HepG2 (cell line): ENCODE results near the gene CLDN18. TPM values are rescaled to one million over a fixed set of nuclear protein-coding genes. Genes with fewer than 3 reads are reported as not detected.

Source experiments
- ATAC-seq: fragments of 200-7000 bp; cut with Tn5 transposase; 3 replicates; pipeline ENCODE4 v1.9.1; 2020; ENCODE audit warnings: mild to moderate bottlenecking, moderate library complexity
- BruUV-seq: library from RNA; stranded (reverse); fragments of 400-500 nt; replicated peaks from 2 replicates; lab custom pipeline; 2021; lab: Mats Ljungman, UMichigan
- CTCF ChIA-PET: fragments of 300-600 bp; formaldehyde crosslinking; extraction: SDS; loops from one replicate; lab custom pipeline; 2021; ENCODE audit warnings: low total read pairs, inconsistent platforms, low intra/inter-chr PET ratio; lab: Yijun Ruan, JAX
- POLR2A ChIA-PET: fragments of 350-600 bp; sonication (Branson Sonifier 250); formaldehyde crosslinking; loops from one replicate; lab custom pipeline; 2020; ENCODE audit warnings: antibody characterized with exemption, inconsistent platforms; lab: Yijun Ruan, JAX
- DNase-seq: peaks from one replicate; pipeline ENCODE4 v3.0.0-alpha.2; 2015; ENCODE audit warnings: low spot score
- FAIRE-seq: peaks from 3 replicates; lab custom pipeline; 2011; peaks lifted over from hg19 to GRCh38; lab: Jason Lieb, UNC
- H2AFZ ChIP-seq: one replicate; pipeline ENCODE4 v1.6.1; 2011; ENCODE audit warnings: low read length, inconsistent platforms
- H3K27ac ChIP-seq: fragments of 300-600 bp; 3 replicates; pipeline ENCODE4 v1.8.0; 2011; ENCODE audit warnings: mixed run types, mild to moderate bottlenecking, mixed read lengths, low read length, inconsistent platforms; ENCODE audit not compliant: insufficient read depth; ENCODE audit errors: extremely low read length
- H3K27me3 ChIP-seq, 2 experiments: fragments of 200-600 bp in 1 of 2; 2 replicates in 1 of 2; 3 replicates in 1 of 2; pipeline versions ENCODE4 v1.6.0 to v1.8.0; 2011; ENCODE audit warnings: low read length in 2 of 2, mild to moderate bottlenecking in 2 of 2, moderate library complexity in 2 of 2, inconsistent platforms in 1 of 2; ENCODE audit not compliant: insufficient read depth in 2 of 2, control insufficient read depth in 1 of 2
- H3K36me3 ChIP-seq, 2 experiments: fragments of 200-600 bp in 1 of 2; replicated peaks in 1 of 2; 2 replicates in 1 of 2; 3 replicates in 1 of 2; pipeline versions ENCODE4 v1.5.1 to v1.8.0; 2011; ENCODE audit warnings: low read length in 2 of 2, inconsistent platforms in 1 of 2; ENCODE audit not compliant: insufficient read depth in 2 of 2, control insufficient read depth in 1 of 2
- H3K4me1 ChIP-seq: 2 replicates; pipeline ENCODE4 v1.5.1; 2012; ENCODE audit warnings: low read length, inconsistent platforms; ENCODE audit not compliant: insufficient read depth
- H3K4me2 ChIP-seq: 2 replicates; pipeline ENCODE4 v1.6.0; 2011; ENCODE audit warnings: low read depth, low read length, inconsistent platforms
- H3K4me3 ChIP-seq, 3 experiments: fragments of 200-600 bp in 1 of 3; sonication (generic), shearing (Covaris generic) in 1 of 3; replicated peaks in 1 of 3; 2 replicates each; pipeline ENCODE4 v1.5.1; 2011 to 2016; ENCODE audit warnings: low read length in 3 of 3, inconsistent platforms in 2 of 3, low read depth in 2 of 3, mild to moderate bottlenecking in 2 of 3, control low read depth in 1 of 3, mixed read lengths in 1 of 3; ENCODE audit not compliant: insufficient read depth in 1 of 3
- H3K79me2 ChIP-seq: one replicate; pipeline ENCODE4 v1.6.1; 2011; ENCODE audit warnings: low read length, inconsistent platforms; ENCODE audit not compliant: insufficient read depth
- H3K9ac ChIP-seq: 2 replicates; pipeline ENCODE4 v1.6.0; 2011; ENCODE audit warnings: mild to moderate bottlenecking, low read depth, low read length, inconsistent platforms; ENCODE audit not compliant: insufficient read depth
- H3K9me3 ChIP-seq: 2 replicates; pipeline ENCODE4 v1.5.1; 2012; ENCODE audit warnings: mild to moderate bottlenecking, low read length
- H4K20me1 ChIP-seq: 2 replicates; pipeline ENCODE4 v1.6.0; 2011; ENCODE audit warnings: inconsistent platforms, mild to moderate bottlenecking, low read length, moderate library complexity; ENCODE audit not compliant: insufficient read depth
- NFRKB ChIP-seq: fragments of 450-650 bp; IDR thresholded peaks from 2 replicates; pipeline ENCODE4 v1.6.1; 2017
- TEAD3 ChIP-seq: optimal IDR thresholded peaks from 2 replicates; pipeline ENCODE3; 2016; ENCODE audit warnings: borderline replicate concordance
- ZBTB1 ChIP-seq: sonication (generic); formaldehyde crosslinking; IDR thresholded peaks from 2 replicates; pipeline ENCODE4 v1.4.0; 2020; ENCODE audit warnings: missing genetic modification reagents, borderline replicate concordance
- ZBTB7B ChIP-seq: sonication (generic); formaldehyde crosslinking; IDR thresholded peaks from 2 replicates; pipeline ENCODE4 v1.4.0; 2020; ENCODE audit warnings: missing genetic modification reagents
- ZNF143 ChIP-seq: sonication (generic); formaldehyde crosslinking; IDR thresholded peaks from 2 replicates; pipeline ENCODE4 v1.4.0; 2020; ENCODE audit warnings: missing genetic modification reagents
- WGBS: methylation state at CpG from one replicate; pipeline ENCODE4 v1.1.6; 2017; ENCODE audit warnings: low lambda C conversion rate; 5-methylcytosine and 5-hydroxymethylcytosine counted together
- in situ Hi-C: cut with HindIII; loops from 2 replicates; pipeline ENCODE4 v1.10.0; 2017; ENCODE audit warnings: low pct_unique_long_range_greater_than_20kb; ENCODE audit not compliant: extremely low pct_ligation_motif_present
- intact Hi-C: fragments of 100-400 bp; cut with micrococcal nuclease; formaldehyde crosslinking; loops from one replicate; pipeline ENCODE4 v1.10.0; 2022; ENCODE audit not compliant: unreplicated experiment
- polyA plus RNA-seq, 8 experiments: library from polyadenylated mRNA; depleted of rRNA in 3 of 8; stranded (reverse) in 7 of 8; unstranded in 1 of 8; fragments of >200 nt; fragmentation: Illumina TruSeq in 4 of 8; extraction: Trizol in 4 of 8; gene quantifications; 2 replicates each; pipeline versions ENCODE4 v1.2.1 to v1.2.3, GENCODE V29; 2011 to 2016; ENCODE audit warnings: low read depth in 4 of 8, missing spikeins in 1 of 8, mixed read lengths in 1 of 8; ENCODE audit not compliant: insufficient read depth in 1 of 8
- total RNA-seq, 5 experiments: library from RNA; depleted of rRNA; stranded (reverse); fragments of >200 nt; fragmentation: Illumina TruSeq; extraction: Trizol; gene quantifications; 2 replicates each; pipeline ENCODE4 v1.2.3, GENCODE V29; 2016; ENCODE audit warnings: low read depth in 1 of 5
- TF ChIP-seq, protein P1 (sequence below): sonication (generic); formaldehyde crosslinking; IDR thresholded peaks from 2 replicates; pipeline ENCODE4 v1.9.0; 2022; ENCODE audit warnings: missing genetic modification reagents, mild to moderate bottlenecking, borderline replicate concordance
- TF ChIP-seq, protein P2 (sequence below): sonication (generic); formaldehyde crosslinking; IDR thresholded peaks from 2 replicates; pipeline ENCODE4 v1.9.0; 2022; ENCODE audit warnings: low read depth, missing genetic modification reagents
- TF ChIP-seq, protein P3 (sequence below): sonication (generic); formaldehyde crosslinking; IDR thresholded peaks from 2 replicates; pipeline ENCODE4 v1.5.0; 2020; ENCODE audit warnings: mild to moderate bottlenecking, missing genetic modification reagents
- TF ChIP-seq, protein P4 (sequence below): IDR thresholded peaks from 2 replicates; pipeline ENCODE4 v1.6.1; 2016; ENCODE audit warnings: missing compliant biosample characterization, missing genetic modification reagents, borderline replicate concordance

CLDN18 gene
- total and polyA plus RNA-seq, 2 of the 13 experiments (the other 11 are each of a cell fraction or from before 2014, with no cell fraction given) = not detected

DNA sequence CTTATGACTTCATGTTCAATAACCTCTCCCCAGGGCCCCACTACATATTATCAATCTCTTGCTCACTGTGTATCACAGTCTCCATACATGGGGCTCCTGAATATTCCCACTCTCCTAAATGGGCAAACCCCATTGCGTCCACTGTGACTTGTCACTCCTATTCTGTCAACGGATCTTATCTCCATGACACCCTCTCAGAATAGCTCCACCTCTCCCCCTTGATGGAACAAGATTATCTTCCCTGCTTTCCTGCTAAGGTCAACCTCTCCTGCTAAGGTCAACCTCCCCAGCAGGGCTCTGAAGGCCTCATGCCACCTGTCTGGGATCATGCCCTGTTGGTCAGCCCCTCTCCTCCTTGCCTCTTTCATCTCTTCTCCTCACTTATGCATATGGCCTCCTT is 1.8 kb downstream of the CLDN18 start (continued):
- TF ChIP-seq ZBTB7B (CRISPR knock-in tag) (no peak), ZBTB1 (CRISPR knock-in tag) (no peak)

DNA sequence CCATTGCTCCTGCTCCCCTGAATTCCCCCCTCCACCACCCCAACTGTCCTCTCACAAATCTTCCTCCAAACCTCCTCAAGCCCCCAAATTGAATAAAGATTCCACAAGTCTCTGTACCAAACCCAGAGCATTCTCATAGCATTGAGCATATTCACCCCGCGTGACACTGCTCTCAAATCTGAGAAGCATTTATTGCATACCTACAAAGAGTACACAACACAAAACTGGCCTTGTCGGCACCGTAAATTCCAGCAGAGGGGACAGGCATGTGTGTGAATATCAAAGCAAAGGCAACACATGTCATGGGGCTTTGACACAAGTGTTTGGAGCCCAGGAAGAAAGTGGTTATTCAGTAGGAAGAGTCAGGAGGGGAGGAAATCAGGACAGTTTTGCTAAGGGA is 2.6 kb downstream of the CLDN18 start:
- intact Hi-C loops = no loop called here
- POLR2A ChIA-PET = no interaction called here

DNA sequence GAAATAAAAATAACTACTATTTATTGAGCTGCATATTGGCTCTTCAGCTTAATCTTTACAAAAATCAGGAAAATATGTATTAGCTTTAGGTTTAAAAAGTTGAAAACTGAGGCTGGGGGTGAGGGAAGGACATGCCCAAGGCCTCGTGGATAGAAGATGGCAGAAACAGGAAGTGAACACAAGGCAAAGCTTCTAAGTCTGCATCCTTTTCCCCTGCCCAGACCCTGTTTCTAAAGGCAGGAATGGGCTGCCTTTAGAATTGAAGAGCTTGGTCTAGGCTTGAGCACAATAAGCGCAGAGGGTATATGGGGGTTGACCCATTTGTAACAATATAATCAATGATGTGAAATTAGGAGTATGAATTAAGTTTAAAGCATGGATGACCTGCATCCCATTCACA is 6.1 kb downstream of the CLDN18 start:
- Histone ChIP-seq H3K79me2 (no peaks in the 10 kb centered on the region), H3K27me3 (0 out of 5 replicates have a peak, but pooled peaks cover 0 to 7% of the 10 kb centered on the region in 2 experiments), H3K9ac (no peak overlapping the region), H4K20me1 (no peaks in the 10 kb centered on the region), H3K4me2 (no peak overlapping the region), H3K4me3 (no peak overlapping the region), H2AFZ (no peak overlapping the region), H3K27ac (no peak overlapping the region), H3K36me3 (no peaks in the 10 kb centered on the region), H3K4me1 (no peaks in the 10 kb centered on the region), H3K9me3 (no peaks in the 10 kb centered on the region)
- ATAC-seq (no peak), DNase-seq (no peak), FAIRE-seq (no peak)
- WGBS = 38% methylated on average over 2 of the region's 2 CpGs
- intact Hi-C loops = no loop called here
- CTCF ChIA-PET = no interaction called here
- in situ Hi-C loops = no loop called here
- POLR2A ChIA-PET = no interaction called here
- BruUV-seq = no TSS peak
- TF ChIP-seq, protein P1, sequence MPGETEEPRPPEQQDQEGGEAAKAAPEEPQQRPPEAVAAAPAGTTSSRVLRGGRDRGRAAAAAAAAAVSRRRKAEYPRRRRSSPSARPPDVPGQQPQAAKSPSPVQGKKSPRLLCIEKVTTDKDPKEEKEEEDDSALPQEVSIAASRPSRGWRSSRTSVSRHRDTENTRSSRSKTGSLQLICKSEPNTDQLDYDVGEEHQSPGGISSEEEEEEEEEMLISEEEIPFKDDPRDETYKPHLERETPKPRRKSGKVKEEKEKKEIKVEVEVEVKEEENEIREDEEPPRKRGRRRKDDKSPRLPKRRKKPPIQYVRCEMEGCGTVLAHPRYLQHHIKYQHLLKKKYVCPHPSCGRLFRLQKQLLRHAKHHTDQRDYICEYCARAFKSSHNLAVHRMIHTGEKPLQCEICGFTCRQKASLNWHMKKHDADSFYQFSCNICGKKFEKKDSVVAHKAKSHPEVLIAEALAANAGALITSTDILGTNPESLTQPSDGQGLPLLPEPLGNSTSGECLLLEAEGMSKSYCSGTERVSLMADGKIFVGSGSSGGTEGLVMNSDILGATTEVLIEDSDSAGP = no peak
- TF ChIP-seq, protein P2, sequence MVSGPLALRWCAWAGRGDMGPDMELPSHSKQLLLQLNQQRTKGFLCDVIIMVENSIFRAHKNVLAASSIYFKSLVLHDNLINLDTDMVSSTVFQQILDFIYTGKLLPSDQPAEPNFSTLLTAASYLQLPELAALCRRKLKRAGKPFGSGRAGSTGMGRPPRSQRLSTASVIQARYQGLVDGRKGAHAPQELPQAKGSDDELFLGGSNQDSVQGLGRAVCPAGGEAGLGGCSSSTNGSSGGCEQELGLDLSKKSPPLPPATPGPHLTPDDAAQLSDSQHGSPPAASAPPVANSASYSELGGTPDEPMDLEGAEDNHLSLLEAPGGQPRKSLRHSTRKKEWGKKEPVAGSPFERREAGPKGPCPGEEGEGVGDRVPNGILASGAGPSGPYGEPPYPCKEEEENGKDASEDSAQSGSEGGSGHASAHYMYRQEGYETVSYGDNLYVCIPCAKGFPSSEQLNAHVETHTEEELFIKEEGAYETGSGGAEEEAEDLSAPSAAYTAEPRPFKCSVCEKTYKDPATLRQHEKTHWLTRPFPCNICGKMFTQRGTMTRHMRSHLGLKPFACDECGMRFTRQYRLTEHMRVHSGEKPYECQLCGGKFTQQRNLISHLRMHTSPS (CRISPR knock-in tag) = no peak
- TF ChIP-seq, protein P3, sequence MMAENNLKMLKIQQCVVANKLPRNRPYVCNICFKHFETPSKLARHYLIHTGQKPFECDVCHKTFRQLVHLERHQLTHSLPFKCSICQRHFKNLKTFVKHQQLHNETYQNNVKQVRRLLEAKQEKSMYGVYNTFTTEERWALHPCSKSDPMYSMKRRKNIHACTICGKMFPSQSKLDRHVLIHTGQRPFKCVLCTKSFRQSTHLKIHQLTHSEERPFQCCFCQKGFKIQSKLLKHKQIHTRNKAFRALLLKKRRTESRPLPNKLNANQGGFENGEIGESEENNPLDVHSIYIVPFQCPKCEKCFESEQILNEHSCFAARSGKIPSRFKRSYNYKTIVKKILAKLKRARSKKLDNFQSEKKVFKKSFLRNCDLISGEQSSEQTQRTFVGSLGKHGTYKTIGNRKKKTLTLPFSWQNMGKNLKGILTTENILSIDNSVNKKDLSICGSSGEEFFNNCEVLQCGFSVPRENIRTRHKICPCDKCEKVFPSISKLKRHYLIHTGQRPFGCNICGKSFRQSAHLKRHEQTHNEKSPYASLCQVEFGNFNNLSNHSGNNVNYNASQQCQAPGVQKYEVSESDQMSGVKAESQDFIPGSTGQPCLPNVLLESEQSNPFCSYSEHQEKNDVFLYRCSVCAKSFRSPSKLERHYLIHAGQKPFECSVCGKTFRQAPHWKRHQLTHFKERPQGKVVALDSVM (CRISPR knock-in tag) = no peak
- TF ChIP-seq ZNF143 (no peak), TEAD3 (CRISPR knock-in tag) (no peak)

More for the DNA sequence above, 2.6 kb downstream of the CLDN18 start:
- Histone ChIP-seq H3K4me2 (no peak overlapping the region), H3K9me3 (no peaks in the 10 kb centered on the region), H3K9ac (no peak overlapping the region), H3K27ac (no peak overlapping the region), H3K4me3 (no peak overlapping the region), H3K36me3 (no peaks in the 10 kb centered on the region), H3K4me1 (no peaks in the 10 kb centered on the region), H2AFZ (no peak overlapping the region), H4K20me1 (no peaks in the 10 kb centered on the region), H3K79me2 (no peaks in the 10 kb centered on the region), H3K27me3 (0 out of 5 replicates have a peak, but pooled peaks cover 0 to 7% of the 10 kb centered on the region in 2 experiments)
- CTCF ChIA-PET = no interaction called here
- ATAC-seq (no peak), DNase-seq (no peak), FAIRE-seq (no peak)
- no TSS peak for BruUV-seq
- in situ Hi-C loops = no loop called here
- TF ChIP-seq NFRKB = no peak
- TF ChIP-seq, protein P4, sequence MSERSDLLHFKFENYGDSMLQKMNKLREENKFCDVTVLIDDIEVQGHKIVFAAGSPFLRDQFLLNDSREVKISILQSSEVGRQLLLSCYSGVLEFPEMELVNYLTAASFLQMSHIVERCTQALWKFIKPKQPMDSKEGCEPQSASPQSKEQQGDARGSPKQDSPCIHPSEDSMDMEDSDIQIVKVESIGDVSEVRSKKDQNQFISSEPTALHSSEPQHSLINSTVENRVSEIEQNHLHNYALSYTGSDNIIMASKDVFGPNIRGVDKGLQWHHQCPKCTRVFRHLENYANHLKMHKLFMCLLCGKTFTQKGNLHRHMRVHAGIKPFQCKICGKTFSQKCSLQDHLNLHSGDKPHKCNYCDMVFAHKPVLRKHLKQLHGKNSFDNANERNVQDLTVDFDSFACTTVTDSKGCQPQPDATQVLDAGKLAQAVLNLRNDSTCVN (CRISPR knock-in tag) = no peak
- WGBS = 33% methylated on average over 4 of the region's 4 CpGs
